K562 (cell line): ENCODE results near the gene SEL1L. TPM values are rescaled to one million over a fixed set of nuclear protein-coding genes. Genes with fewer than 3 reads are reported as not detected.

Experiments used
- CBFB ChIP-seq: sonication (generic); formaldehyde crosslinking; IDR thresholded peaks from 2 replicates; pipeline ENCODE4 v1.4.0; 2020; ENCODE audit warnings: mild to moderate bottlenecking, missing genetic modification reagents
- ETV6 ChIP-seq, 3 experiments: fragments of 150-350 bp in 1 of 3; sonication (generic) in 1 of 3; formaldehyde crosslinking in 1 of 3; IDR thresholded peaks; 2 replicates each; pipeline versions ENCODE4 v1.6.1 to v1.8.0; 2014 to 2022; ENCODE audit warnings: borderline replicate concordance in 2 of 3, low read depth in 2 of 3, antibody characterized with exemption in 1 of 3, low read length in 1 of 3, mild to moderate bottlenecking in 1 of 3, missing genetic modification reagents in 1 of 3
- HDAC8 ChIP-seq: fragments of 450-650 bp; IDR thresholded peaks from 2 replicates; pipeline ENCODE4 v1.6.1; 2016; ENCODE audit warnings: mild to moderate bottlenecking, missing genetic modification characterization, moderate library complexity, missing compliant biosample characterization
- KLF1 ChIP-seq: fragments of 450-650 bp; IDR thresholded peaks from 2 replicates; pipeline ENCODE4 v1.6.1; 2016; ENCODE audit warnings: missing genetic modification characterization, missing compliant biosample characterization
- MCM7 ChIP-seq, 2 experiments: fragments of 450-650 bp; IDR thresholded peaks; 2 replicates each; pipeline ENCODE4 v1.6.1; 2016 to 2018
- NR1H2 ChIP-seq: sonication (generic); formaldehyde crosslinking; IDR thresholded peaks from 2 replicates; pipeline ENCODE4 v1.4.0; 2020; ENCODE audit warnings: mild to moderate bottlenecking, missing genetic modification reagents
- RBM39 ChIP-seq: fragments of 200-400 bp; formaldehyde crosslinking; optimal IDR thresholded peaks from 2 replicates; pipeline ENCODE3; 2018; ENCODE audit warnings: low read depth, low read length
- RFX7 ChIP-seq: fragments of 250-450 bp; sonication (Bioruptor Pico); IDR thresholded peaks from 2 replicates; pipeline ENCODE4 v1.5.1; 2021; ENCODE audit warnings: mild to moderate bottlenecking
- RREB1 ChIP-seq: fragments of 250-450 bp; sonication (Bioruptor Pico); IDR thresholded peaks from 2 replicates; pipeline ENCODE4 v1.4.0; 2020
- SNRNP70 ChIP-seq: fragments of 200-400 bp; formaldehyde crosslinking; optimal IDR thresholded peaks from 2 replicates; pipeline ENCODE3; 2017; ENCODE audit warnings: low read depth, low read length
- TCF7L2 ChIP-seq: fragments of 150-350 bp; IDR thresholded peaks from 2 replicates; pipeline ENCODE4 v1.6.1; 2016; ENCODE audit warnings: low read depth, mild to moderate bottlenecking, low read length, moderate library complexity
- TGIF2 ChIP-seq: sonication (generic); formaldehyde crosslinking; IDR thresholded peaks from 2 replicates; pipeline ENCODE4 v1.8.1; 2022; ENCODE audit warnings: mild to moderate bottlenecking, missing genetic modification reagents, moderate library complexity
- ZNF133 ChIP-seq: fragments of 250-450 bp; sonication (Bioruptor Pico); IDR thresholded peaks from 2 replicates; pipeline ENCODE4 v1.4.0; 2020; ENCODE audit warnings: mild to moderate bottlenecking
- ZNF512 ChIP-seq: IDR thresholded peaks from 2 replicates; pipeline ENCODE4 v1.6.1; 2016; ENCODE audit warnings: missing genetic modification characterization, missing compliant biosample characterization
- ZNF57 ChIP-seq: fragments of 450-650 bp; formaldehyde crosslinking; IDR thresholded peaks from 2 replicates; pipeline ENCODE4 v1.4.0; 2020; ENCODE audit warnings: mild to moderate bottlenecking, moderate library complexity
- polyA plus RNA-seq, 8 experiments: library from polyadenylated mRNA; depleted of rRNA in 4 of 8; stranded (reverse) in 5 of 8; unstranded in 3 of 8; fragments of >200 nt; fragmentation: Nextera tagmentation in 2 of 8; fragmentation: Illumina TruSeq in 1 of 8; extraction: Ambion mirVana in 2 of 8; extraction: Trizol in 1 of 8; gene quantifications; 2 replicates each; pipeline versions ENCODE4 v1.2.1 to v1.2.3, GENCODE V29; 2011 to 2014; ENCODE audit warnings: inconsistent platforms in 1 of 8, missing spikeins in 1 of 8
- total RNA-seq, 7 experiments: library from RNA; depleted of rRNA in 6 of 7; stranded (reverse); fragments of >200 nt in 6 of 7; fragmentation: Illumina TruSeq in 2 of 7; extraction: Trizol in 2 of 7; gene quantifications; 2 replicates each; pipeline versions ENCODE4 v1.2.1 to v1.2.3, GENCODE V29; 2011 to 2021; ENCODE audit warnings: low replicate concordance in 1 of 7
- TF ChIP-seq, protein P1 (sequence below): sonication (generic); IDR thresholded peaks from 2 replicates; pipeline ENCODE4 v1.6.1; 2016
- TF ChIP-seq, protein P2 (sequence below): sonication (generic); formaldehyde crosslinking; IDR thresholded peaks from 2 replicates; pipeline ENCODE4 v1.8.0; 2022; ENCODE audit warnings: mild to moderate bottlenecking, missing genetic modification reagents

Gene SEL1L
- total and polyA plus RNA-seq, 9 of the 15 experiments (the other 6 are each of a cell fraction or from before 2014, with no cell fraction given), result 7.7 to 21.1 (median 13.6) TPM

GRCh38 chr14:81427348-81428058 lies 106.2 kb downstream of the SEL1L start (continued):
- TF ChIP-seq RREB1, result no peak
- TF ChIP-seq RFX7 (CRISPR knock-in tag), result no peak
- TF ChIP-seq TCF7L2, result no peak
- TF ChIP-seq ZNF512 (tag), result no peak
- no peak for TF ChIP-seq HDAC8 (tag)
- no peak for TF ChIP-seq ZNF133
- TF ChIP-seq NR1H2 (CRISPR knock-in tag), result no peak
- no peak for TF ChIP-seq MCM7 (IDR thresholded peaks at IDR 0.05)
- peak in 1 of 2 experiments; percentile 49; a peak in 1 of 4 replicates for TF ChIP-seq ETV6 (IDR thresholded peaks at IDR 0.05; ENCODE audit: borderline replicate concordance in 1 of 2, low read depth in 2 of 2, low read length in 1 of 2)
- no peak for TF ChIP-seq ETV6 (CRISPR knock-in tag; IDR thresholded peaks at IDR 0.05; ENCODE audit: borderline replicate concordance)
- TF ChIP-seq RBM39, result no peak
- TF ChIP-seq ZNF57 (CRISPR knock-in tag), result no peak
- peak; percentile 82 for TF ChIP-seq KLF1
- TF ChIP-seq, protein P1, sequence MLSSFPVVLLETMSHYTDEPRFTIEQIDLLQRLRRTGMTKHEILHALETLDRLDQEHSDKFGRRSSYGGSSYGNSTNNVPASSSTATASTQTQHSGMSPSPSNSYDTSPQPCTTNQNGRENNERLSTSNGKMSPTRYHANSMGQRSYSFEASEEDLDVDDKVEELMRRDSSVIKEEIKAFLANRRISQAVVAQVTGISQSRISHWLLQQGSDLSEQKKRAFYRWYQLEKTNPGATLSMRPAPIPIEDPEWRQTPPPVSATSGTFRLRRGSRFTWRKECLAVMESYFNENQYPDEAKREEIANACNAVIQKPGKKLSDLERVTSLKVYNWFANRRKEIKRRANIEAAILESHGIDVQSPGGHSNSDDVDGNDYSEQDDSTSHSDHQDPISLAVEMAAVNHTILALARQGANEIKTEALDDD, result peak; percentile 21; the same call in 1 of the 2 replicates
- TF ChIP-seq, protein P2, sequence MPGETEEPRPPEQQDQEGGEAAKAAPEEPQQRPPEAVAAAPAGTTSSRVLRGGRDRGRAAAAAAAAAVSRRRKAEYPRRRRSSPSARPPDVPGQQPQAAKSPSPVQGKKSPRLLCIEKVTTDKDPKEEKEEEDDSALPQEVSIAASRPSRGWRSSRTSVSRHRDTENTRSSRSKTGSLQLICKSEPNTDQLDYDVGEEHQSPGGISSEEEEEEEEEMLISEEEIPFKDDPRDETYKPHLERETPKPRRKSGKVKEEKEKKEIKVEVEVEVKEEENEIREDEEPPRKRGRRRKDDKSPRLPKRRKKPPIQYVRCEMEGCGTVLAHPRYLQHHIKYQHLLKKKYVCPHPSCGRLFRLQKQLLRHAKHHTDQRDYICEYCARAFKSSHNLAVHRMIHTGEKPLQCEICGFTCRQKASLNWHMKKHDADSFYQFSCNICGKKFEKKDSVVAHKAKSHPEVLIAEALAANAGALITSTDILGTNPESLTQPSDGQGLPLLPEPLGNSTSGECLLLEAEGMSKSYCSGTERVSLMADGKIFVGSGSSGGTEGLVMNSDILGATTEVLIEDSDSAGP, result no peak
- no peak for TF ChIP-seq CBFB (CRISPR knock-in tag)
- TF ChIP-seq TGIF2 (CRISPR knock-in tag), result no peak
- no peak for TF ChIP-seq SNRNP70
